ENCODE measurements around the gene L3HYPDH. TPM values are rescaled to one million over a fixed set of nuclear protein-coding genes. Genes with fewer than 3 reads are reported as not detected.

Gene L3HYPDH
- polyA plus RNA-seq, 3 donors: 3.9 to 30.7 (median 5.3) TPM

DNA sequence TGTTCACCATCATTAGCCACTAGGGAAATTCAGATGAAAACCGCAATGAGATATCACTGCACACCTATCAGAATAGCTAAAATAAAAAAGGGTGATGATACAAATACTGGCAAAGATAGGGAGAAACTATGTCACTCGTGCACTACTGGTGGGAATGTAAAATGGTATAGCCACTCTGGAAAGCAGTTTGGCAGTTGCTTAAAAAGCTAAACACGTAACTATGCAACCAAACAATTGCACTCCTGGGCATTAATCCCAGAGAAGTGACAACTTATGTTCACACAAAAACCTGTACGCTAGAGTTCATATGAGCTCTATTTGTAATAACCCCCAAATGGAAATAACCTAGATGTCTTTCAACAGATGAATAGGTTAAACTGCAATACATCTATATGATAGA is 54.4 kb downstream of the L3HYPDH start:
- Histone ChIP-seq H2AFZ (ENCODE audit: insufficient read depth, low read depth, low read length, poor library complexity, severe bottlenecking) (no peak overlapping the region), H3K27ac (ENCODE audit: low read depth in 1 of 2, low read length in 2 of 2) (no peak overlapping the region), H4K20me1 (ENCODE audit: insufficient read depth, low read length) (no peaks in the 10 kb centered on the region), H3K36me3 (replicated peaks in 1 of 2; ENCODE audit: control insufficient read depth in 1 of 2, insufficient read depth in 2 of 2, low read length in 2 of 2) (no peaks in the 10 kb centered on the region), H3K4me3 (replicated peaks in 1 of 3; ENCODE audit: low read depth in 2 of 3, low read length in 3 of 3) (no peak overlapping the region), H3K27me3 (ENCODE audit: control insufficient read depth in 2 of 2, insufficient read depth in 2 of 2, low read length in 2 of 2) (no peaks in the 10 kb centered on the region), H3K4me2 (replicated peaks; ENCODE audit: extremely low read depth, low read length, poor library complexity, severe bottlenecking) (no peak overlapping the region), H3K4me1 (ENCODE audit: control insufficient read depth in 1 of 2, insufficient read depth in 2 of 2, low read length in 2 of 2) (peaks cover 19 to 20% of the 10 kb centered on the region in 2 donors), H3K9me3 (replicated peaks in 1 of 2; ENCODE audit: control insufficient read depth in 1 of 2, insufficient read depth in 1 of 2, low read length in 2 of 2) (no peaks in the 10 kb centered on the region), H3K9ac (ENCODE audit: insufficient read depth, low read length, poor library complexity, severe bottlenecking) (no peak overlapping the region), H3K79me2 (ENCODE audit: insufficient read depth, low read length) (no peaks in the 10 kb centered on the region)
- H3K9me3 Mint-ChIP-seq: peaks cover 0 to 2% (median 0%) of the 10 kb centered on the region in 7 donors
- TF ChIP-seq, protein P1, sequence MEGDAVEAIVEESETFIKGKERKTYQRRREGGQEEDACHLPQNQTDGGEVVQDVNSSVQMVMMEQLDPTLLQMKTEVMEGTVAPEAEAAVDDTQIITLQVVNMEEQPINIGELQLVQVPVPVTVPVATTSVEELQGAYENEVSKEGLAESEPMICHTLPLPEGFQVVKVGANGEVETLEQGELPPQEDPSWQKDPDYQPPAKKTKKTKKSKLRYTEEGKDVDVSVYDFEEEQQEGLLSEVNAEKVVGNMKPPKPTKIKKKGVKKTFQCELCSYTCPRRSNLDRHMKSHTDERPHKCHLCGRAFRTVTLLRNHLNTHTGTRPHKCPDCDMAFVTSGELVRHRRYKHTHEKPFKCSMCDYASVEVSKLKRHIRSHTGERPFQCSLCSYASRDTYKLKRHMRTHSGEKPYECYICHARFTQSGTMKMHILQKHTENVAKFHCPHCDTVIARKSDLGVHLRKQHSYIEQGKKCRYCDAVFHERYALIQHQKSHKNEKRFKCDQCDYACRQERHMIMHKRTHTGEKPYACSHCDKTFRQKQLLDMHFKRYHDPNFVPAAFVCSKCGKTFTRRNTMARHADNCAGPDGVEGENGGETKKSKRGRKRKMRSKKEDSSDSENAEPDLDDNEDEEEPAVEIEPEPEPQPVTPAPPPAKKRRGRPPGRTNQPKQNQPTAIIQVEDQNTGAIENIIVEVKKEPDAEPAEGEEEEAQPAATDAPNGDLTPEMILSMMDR (IDR thresholded peaks at IDR 0.05): no peak
- peaks cover 0 to 1% (median 0%) of the 10 kb centered on the region in 3 donors for H3K27me3 Mint-ChIP-seq (ENCODE audit: low read depth in 3 of 3)
- DNase-seq: no peak
- no CpG with 5 or more reads among the region's 4 CpGs for WGBS (ENCODE audit: insufficient coverage)
- peaks cover 27% of the 10 kb centered on the region for H3K4me1 Mint-ChIP-seq
- no peak overlapping the region for H3K4me3 Mint-ChIP-seq
- intact Hi-C loops (cut with micrococcal nuclease): no loop called here
- H3K36me3 Mint-ChIP-seq: no peaks in the 10 kb centered on the region
- H3K27ac Mint-ChIP-seq: no peak overlapping the region

DNA sequence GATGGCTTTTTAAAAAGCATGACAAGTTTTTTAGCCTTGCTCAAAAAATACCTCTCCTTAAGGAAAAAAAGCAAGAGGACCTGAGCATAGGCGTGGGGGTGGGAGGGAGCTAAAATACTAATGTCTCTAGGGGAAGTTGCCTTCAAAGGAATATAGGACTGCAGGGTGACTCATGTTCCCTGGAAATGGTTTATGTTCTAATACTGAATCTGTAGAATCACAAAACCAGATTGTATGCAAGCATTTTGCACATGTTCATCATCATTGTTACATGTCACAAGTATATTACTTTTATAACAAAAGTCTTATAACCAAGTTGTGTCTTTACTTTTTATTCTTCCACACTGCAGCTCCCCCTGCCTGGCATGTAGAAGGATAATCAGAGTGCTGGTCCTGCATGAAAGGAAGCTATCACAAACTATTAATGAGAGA is 55.6 kb downstream of the L3HYPDH start:
- intact Hi-C loops (cut with micrococcal nuclease): no loop called here
- Histone ChIP-seq H2AFZ (ENCODE audit: insufficient read depth, low read depth, low read length, poor library complexity, severe bottlenecking) (no peak overlapping the region), H3K4me3 (replicated peaks in 1 of 3; ENCODE audit: low read depth in 2 of 3, low read length in 3 of 3) (no peak overlapping the region), H3K4me2 (replicated peaks; ENCODE audit: extremely low read depth, low read length, poor library complexity, severe bottlenecking) (no peak overlapping the region), H3K27me3 (ENCODE audit: control insufficient read depth in 2 of 2, insufficient read depth in 2 of 2, low read length in 2 of 2) (no peaks in the 10 kb centered on the region), H4K20me1 (ENCODE audit: insufficient read depth, low read length) (no peaks in the 10 kb centered on the region), H3K27ac (ENCODE audit: low read depth in 1 of 2, low read length in 2 of 2) (no peak overlapping the region), H3K36me3 (replicated peaks in 1 of 2; ENCODE audit: control insufficient read depth in 1 of 2, insufficient read depth in 2 of 2, low read length in 2 of 2) (no peaks in the 10 kb centered on the region), H3K79me2 (ENCODE audit: insufficient read depth, low read length) (no peaks in the 10 kb centered on the region), H3K9ac (ENCODE audit: insufficient read depth, low read length, poor library complexity, severe bottlenecking) (no peak overlapping the region), H3K4me1 (ENCODE audit: control insufficient read depth in 1 of 2, insufficient read depth in 2 of 2, low read length in 2 of 2) (peaks cover 19 to 20% of the 10 kb centered on the region in 2 donors), H3K9me3 (replicated peaks in 1 of 2; ENCODE audit: control insufficient read depth in 1 of 2, insufficient read depth in 1 of 2, low read length in 2 of 2) (no peaks in the 10 kb centered on the region)
- no peak overlapping the region for H3K27ac Mint-ChIP-seq
- no peak for DNase-seq
- peaks cover 30% of the 10 kb centered on the region for H3K4me1 Mint-ChIP-seq
- H3K4me3 Mint-ChIP-seq: no peak overlapping the region
- TF ChIP-seq, protein P1 (IDR thresholded peaks at IDR 0.05): no peak
- H3K27me3 Mint-ChIP-seq (ENCODE audit: low read depth in 3 of 3): peaks cover 0 to 1% (median 0%) of the 10 kb centered on the region in 3 donors
- no peaks in the 10 kb centered on the region for H3K36me3 Mint-ChIP-seq
- WGBS (ENCODE audit: insufficient coverage): no CpG with 5 or more reads among the region's 1 CpG
- H3K9me3 Mint-ChIP-seq: no peaks in the 10 kb centered on the region

All from CD14-positive monocyte (primary cell).